Breast epithelium (tissue), 4 donors: ENCODE results near the gene IGSF22. TPM values are rescaled to one million over a fixed set of nuclear protein-coding genes. Genes with fewer than 3 reads are reported as not detected.
"Not testable (repeated sequence)": the region's sequence is repeated elsewhere in the genome, so short reads cannot be mapped to it uniquely, and the experiment has no call there.

Experiments
- DNase-seq, 2 donors: peaks; one replicate each; pipeline ENCODE4 v3.0.0-alpha.2; 2019; ENCODE audit warnings: low spot score in 2 of 2
- H3K27ac ChIP-seq, 2 donors: fragments of 200-600 bp; sonication (generic) in 1 of 2; one replicate each; pipeline ENCODE4 v1.5.1; 2016 to 2019; ENCODE audit warnings: mild to moderate bottlenecking in 1 of 2
- H3K27me3 ChIP-seq, 2 donors: fragments of 200-600 bp; sonication (generic) in 1 of 2; one replicate each; pipeline versions ENCODE4 v1.5.1 to v1.6.0; 2017 to 2019; ENCODE audit warnings: control low read depth in 1 of 2, mild to moderate bottlenecking in 1 of 2
- H3K36me3 ChIP-seq: fragments of 200-600 bp; one replicate; pipeline ENCODE4 v1.5.1; 2019
- H3K4me1 ChIP-seq, 2 donors: fragments of 200-600 bp; sonication (generic); one replicate each; pipeline ENCODE4 v1.5.1; 2016 to 2019; ENCODE audit warnings: control low read depth in 1 of 2
- H3K4me3 ChIP-seq, 3 donors: fragments of 200-600 bp; sonication (generic); 1 replicate in 2 of 3; 2 replicates in 1 of 3; pipeline ENCODE4 v1.5.1; 2016 to 2019; ENCODE audit warnings: mild to moderate bottlenecking in 3 of 3, moderate library complexity in 2 of 3
- H3K9me3 ChIP-seq, 2 donors: fragments of 200-600 bp; sonication (generic) in 1 of 2; one replicate each; pipeline ENCODE4 v1.5.1; 2016 to 2019; ENCODE audit warnings: control low read depth in 1 of 2
- POLR2A ChIP-seq: fragments of 450-650 bp; IDR thresholded peaks from one replicate; pipeline ENCODE4 v1.6.1; 2016; ENCODE audit warnings: antibody characterized with exemption, mild to moderate bottlenecking, moderate library complexity
- POLR2AphosphoS5 ChIP-seq, 3 donors: sonication (generic); formaldehyde crosslinking; IDR thresholded peaks; one replicate each; pipeline ENCODE4 v1.6.1; 2017; ENCODE audit warnings: antibody characterized with exemption in 3 of 3
- intact Hi-C: fragments of 100-400 bp; cut with DNase I; formaldehyde crosslinking; loops from one replicate; pipeline ENCODE4 v1.15.1; 2023; ENCODE audit warnings: low total_unique reads
- total RNA-seq, 3 donors: library from RNA; depleted of rRNA; stranded (reverse); fragments of >200 nt; gene quantifications; one replicate each; pipeline ENCODE4 v1.1.0, GENCODE V29; 2016
- TF ChIP-seq, protein P1 (sequence below), 3 donors: fragments of 450-650 bp; IDR thresholded peaks; one replicate each; pipeline ENCODE4 v1.5.1; 2016 to 2017; ENCODE audit warnings: antibody characterized with exemption in 3 of 3, mild to moderate bottlenecking in 3 of 3, moderate library complexity in 3 of 3

IGSF22 gene
- total RNA-seq, 3 donors from 2014 or later = 0.44 to 0.66 TPM; not detected in 1

DNA sequence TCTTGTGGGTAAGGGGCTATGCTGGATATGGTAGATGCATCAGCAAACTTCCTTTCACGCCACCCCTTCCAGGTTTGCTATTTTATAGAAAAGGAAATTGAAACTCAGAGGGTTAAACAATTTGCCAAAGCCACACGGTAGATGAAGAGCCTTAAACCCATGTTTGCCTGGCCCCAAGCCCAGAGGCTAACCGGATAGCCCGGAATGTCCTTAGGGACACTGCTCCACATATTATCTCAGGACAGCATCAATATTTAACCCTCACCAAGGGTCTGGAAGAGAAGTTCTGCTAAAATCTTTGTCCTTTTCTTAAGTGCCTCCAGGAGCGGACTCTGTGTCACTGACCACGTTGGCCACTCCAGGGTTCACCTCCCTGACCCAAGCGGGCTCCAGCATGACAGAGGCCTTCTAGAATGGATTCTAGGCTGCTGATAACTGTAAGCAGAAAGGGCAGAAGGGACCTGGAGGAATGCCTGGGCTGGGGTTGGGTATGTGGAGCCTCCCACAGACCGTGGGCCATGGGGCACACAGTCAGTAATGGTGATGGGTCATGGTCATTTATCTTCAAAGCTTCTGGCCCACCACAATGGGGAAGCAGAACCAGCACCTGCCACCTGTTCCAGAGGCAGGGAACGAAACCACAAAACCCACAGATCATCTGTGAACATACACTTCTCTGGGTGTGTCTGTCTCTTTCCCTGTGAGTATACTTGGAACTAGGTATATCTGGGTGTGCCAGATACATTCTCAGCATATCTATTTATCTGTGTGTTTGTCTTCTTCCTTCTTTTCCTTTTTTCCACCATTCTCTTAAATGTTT, 32.8 kb downstream of the IGSF22 start:
- TF ChIP-seq, protein P1, sequence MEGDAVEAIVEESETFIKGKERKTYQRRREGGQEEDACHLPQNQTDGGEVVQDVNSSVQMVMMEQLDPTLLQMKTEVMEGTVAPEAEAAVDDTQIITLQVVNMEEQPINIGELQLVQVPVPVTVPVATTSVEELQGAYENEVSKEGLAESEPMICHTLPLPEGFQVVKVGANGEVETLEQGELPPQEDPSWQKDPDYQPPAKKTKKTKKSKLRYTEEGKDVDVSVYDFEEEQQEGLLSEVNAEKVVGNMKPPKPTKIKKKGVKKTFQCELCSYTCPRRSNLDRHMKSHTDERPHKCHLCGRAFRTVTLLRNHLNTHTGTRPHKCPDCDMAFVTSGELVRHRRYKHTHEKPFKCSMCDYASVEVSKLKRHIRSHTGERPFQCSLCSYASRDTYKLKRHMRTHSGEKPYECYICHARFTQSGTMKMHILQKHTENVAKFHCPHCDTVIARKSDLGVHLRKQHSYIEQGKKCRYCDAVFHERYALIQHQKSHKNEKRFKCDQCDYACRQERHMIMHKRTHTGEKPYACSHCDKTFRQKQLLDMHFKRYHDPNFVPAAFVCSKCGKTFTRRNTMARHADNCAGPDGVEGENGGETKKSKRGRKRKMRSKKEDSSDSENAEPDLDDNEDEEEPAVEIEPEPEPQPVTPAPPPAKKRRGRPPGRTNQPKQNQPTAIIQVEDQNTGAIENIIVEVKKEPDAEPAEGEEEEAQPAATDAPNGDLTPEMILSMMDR (IDR thresholded peaks at IDR 0.05) = no peak
- TF ChIP-seq POLR2A (no peak), POLR2AphosphoS5 (IDR thresholded peaks at IDR 0.05) (no peak)
- DNase-seq = peak in 1 of 2 donors; percentile 41
- Histone ChIP-seq H3K27me3 (no peaks in the 10 kb centered on the region), H3K27ac (peak overlapping the region in 1 of 2 donors; percentile 23), H3K4me1 (no peaks in the 10 kb centered on the region), H3K4me3 (no peak overlapping the region), H3K36me3 (no peaks in the 10 kb centered on the region), H3K9me3 (no peaks in the 10 kb centered on the region)
- intact Hi-C loops = no loop called here

DNA sequence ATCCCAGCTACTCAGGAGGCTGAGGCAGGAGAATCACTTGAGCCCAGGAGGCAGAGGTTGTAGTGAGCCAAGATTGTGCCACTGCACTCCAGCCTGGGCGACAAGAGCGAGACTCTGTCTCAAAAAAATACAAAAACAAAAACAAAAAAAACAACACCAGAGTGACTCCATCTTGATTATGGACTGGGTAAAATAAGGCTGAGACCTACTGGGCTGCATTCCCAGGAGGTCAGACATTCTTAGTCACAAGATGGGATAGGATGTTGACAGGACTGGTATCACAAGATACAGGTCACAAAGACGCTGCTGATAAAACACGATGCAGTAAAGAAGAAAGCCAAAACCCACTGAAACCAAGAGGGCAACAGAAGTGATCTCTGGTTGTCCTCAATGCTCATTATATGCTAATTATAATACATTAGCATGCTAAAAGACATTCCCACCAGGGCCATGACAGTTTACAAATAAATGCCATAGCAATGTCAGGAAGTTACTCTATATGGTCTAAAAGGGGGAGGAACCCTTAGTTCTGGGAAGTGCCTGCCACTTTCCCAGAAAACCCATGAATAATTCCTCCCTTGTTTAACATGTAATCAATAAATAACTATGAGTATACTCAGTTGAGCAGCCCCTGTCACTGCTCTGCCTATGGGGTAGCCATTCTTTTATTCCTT, 34.4 kb downstream of the IGSF22 start:
- H3K36me3 ChIP-seq, H3K4me1 ChIP-seq, H3K4me3 ChIP-seq, DNase-seq, intact Hi-C loops, H3K9me3 ChIP-seq, H3K27me3 ChIP-seq, H3K27ac ChIP-seq: not testable (repeated sequence)

DNA sequence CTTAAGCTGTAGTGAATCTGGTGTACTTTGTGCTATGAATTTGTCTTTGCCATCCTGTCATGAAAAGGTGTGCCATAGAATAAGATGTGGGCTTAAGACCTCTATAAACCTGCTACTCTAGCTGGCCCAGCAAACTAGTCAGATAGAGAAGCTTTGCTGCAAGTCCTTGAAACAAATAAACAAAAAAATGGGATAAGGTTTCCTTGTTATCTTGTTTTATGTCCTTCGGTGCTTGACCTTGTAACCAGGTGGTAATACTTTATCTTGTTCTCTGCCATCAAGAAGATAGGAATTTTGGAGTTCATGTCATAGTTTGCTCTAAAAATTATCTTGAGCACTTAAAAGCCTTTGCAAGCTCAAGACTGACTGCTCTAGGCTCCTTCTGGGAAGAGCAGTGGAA, 41.7 kb downstream of the IGSF22 start:
- H3K27ac ChIP-seq = no peak overlapping the region
- no peak overlapping the region for H3K4me3 ChIP-seq
- no peaks in the 10 kb centered on the region for H3K27me3 ChIP-seq
- no peaks in the 10 kb centered on the region for H3K4me1 ChIP-seq
- intact Hi-C loops = no loop called here
- H3K9me3 ChIP-seq = no peaks in the 10 kb centered on the region
- DNase-seq = no peak
- H3K36me3 ChIP-seq = no peaks in the 10 kb centered on the region
- TF ChIP-seq POLR2AphosphoS5 (IDR thresholded peaks at IDR 0.05) = no peak
- TF ChIP-seq, protein P1 (IDR thresholded peaks at IDR 0.05) = no peak
- no peak for TF ChIP-seq POLR2A

DNA sequence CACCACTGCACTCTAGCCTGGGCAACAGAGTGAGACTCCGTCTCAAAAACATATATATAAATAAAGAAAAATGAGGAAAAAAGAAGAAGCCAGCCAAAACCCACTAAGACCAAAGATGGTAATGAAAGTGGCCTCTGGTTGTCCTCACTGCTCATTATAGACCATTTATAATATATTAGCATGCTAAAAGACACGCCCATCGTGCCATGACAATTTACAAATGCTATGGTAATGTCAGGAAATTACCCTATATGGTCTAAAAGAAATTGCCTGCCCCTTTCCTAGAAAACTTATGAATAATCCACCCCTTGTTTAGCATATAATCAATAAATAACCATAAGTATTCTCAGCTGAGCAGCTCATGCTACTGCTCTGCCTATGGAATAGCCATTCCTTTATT, 43.5 kb downstream of the IGSF22 start:
- TF ChIP-seq POLR2AphosphoS5 (IDR thresholded peaks at IDR 0.05) (no peak), POLR2A (no peak)
- TF ChIP-seq, protein P1 (IDR thresholded peaks at IDR 0.05) = no peak
- H3K4me3 ChIP-seq = no peak overlapping the region
- intact Hi-C loops = no loop called here

DNA sequence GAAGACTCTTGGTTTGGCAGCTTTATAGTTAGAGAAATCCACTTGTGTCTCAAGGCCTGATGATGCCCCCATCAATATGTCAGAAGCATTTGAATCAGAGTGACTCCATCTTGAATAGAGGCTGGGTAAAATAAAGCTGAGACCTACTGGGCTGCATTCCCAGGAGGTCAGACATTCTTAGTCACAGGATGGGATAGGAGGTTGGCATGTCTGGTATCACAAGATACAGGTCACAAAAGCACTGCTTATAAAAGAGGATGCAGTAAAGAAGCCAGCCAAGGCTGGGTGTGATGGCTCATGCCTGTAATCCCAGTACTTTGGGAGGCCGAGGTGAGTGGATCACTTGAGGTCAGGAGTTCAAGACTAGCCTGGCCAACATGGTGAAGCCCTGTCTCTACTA, 44.0 kb downstream of the IGSF22 start:
- H3K4me1 ChIP-seq, intact Hi-C loops: not testable (repeated sequence)

More for the DNA sequence above, 43.5 kb downstream of the IGSF22 start:
- no peaks in the 10 kb centered on the region for H3K36me3 ChIP-seq
- H3K27ac ChIP-seq = no peak overlapping the region
- H3K4me1 ChIP-seq = no peaks in the 10 kb centered on the region
- H3K9me3 ChIP-seq = no peaks in the 10 kb centered on the region
- H3K27me3 ChIP-seq = no peaks in the 10 kb centered on the region
- DNase-seq = no peak

DNA sequence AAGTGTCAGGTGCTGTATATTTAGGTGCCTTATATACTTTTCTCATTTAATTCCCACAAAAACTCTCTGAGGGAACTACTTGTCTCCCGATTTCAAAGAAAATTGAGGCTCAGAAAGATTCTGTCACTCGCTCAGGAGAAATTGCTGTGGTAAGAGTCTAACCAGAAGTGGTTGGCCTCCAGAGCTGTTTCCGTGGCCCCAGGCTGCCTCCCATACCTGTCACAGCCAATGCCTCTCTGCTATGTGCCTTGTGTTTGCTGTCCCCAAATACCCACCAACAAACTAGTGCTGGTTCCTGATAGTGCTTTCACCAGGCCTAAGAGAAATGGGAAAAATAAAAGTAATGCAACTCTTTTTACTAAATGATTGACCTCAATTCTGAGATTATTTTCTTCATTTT, 48.4 kb downstream of the IGSF22 start:
- intact Hi-C loops = no loop called here
- H3K27ac ChIP-seq = no peak overlapping the region
- H3K4me3 ChIP-seq = no peak overlapping the region
- H3K9me3 ChIP-seq = no peaks in the 10 kb centered on the region
- no peaks in the 10 kb centered on the region for H3K27me3 ChIP-seq
- TF ChIP-seq, protein P1 (IDR thresholded peaks at IDR 0.05) = no peak
- TF ChIP-seq POLR2A = no peak
- TF ChIP-seq POLR2AphosphoS5 (IDR thresholded peaks at IDR 0.05) = no peak
- no peak for DNase-seq
- H3K36me3 ChIP-seq = no peaks in the 10 kb centered on the region
- no peaks in the 10 kb centered on the region for H3K4me1 ChIP-seq

More for the DNA sequence above, 44.0 kb downstream of the IGSF22 start:
- H3K27me3 ChIP-seq, H3K27ac ChIP-seq, H3K36me3 ChIP-seq, H3K9me3 ChIP-seq, DNase-seq, H3K4me3 ChIP-seq: not testable (repeated sequence)
